Stimulated activated CD8-positive, alpha-beta memory T cell treated with anti-CD3 and anti-CD28 coated beads, Interleukin-7, amount 100 ng/mL, for 1 hour (primary cell): ENCODE data around the gene PMEL.
A peak's percentile ranks its signal among the peaks of the same experiment; 100 is the strongest.
"Not testable (repeated sequence)": the region's sequence is repeated elsewhere in the genome, so short reads cannot be mapped to it uniquely, and the experiment has no call there.

ENCODE experiments used
- DNase-seq, 2 donors: peaks; one replicate each; pipeline ENCODE4 v3.0.0-alpha.2; 2020; ENCODE audit warnings: low read depth in 2 of 2

PMEL gene

DNA sequence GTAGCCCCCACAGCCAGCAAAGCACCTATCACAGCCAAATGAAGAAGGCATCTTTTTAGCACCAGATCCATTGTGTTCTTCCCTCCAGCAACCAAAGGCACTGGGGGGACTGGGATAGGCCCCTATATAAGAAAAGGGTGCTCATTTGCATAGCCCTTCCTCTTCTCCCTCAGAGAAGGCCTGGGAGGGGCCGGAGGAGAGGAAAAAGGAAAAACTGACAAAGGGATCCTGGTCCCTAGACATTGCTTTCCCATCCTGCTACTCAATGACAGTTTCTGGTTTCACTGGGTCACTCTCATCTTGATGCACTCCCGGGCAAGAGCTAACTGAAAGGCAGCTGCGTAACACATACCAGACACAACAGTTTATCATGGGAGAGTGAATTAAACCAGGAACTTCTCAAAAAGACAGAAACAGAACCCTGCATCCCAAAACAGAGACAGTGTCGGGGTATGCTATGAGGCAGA, at the start of gene PMEL:
PMEL (minus strand) TSS at position 102 of the 467 bp plus-strand sequence; CDS start at position 71, 31 bp downstream.
- DNase-seq, result no peak

DNA sequence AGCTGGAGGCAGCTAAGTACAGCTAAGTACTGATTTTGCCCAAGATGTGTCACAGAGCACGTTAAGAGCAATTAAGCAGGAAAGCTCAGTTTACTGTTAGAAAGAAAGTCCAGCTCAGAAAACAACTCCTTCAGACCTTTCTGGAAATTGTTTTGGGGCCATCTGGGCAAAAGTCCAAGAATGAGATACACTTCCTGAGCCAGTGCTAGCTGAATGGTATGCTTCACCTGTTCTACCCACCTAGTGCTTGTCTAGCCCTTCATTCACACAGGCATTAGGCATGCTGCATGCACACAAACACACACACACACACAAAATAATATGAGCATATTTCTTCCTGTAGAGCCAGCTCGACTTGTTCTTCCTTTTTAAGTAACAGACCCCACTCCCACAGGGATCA, 48.4 kb upstream of the PMEL start:
- DNase-seq, result no peak

DNA sequence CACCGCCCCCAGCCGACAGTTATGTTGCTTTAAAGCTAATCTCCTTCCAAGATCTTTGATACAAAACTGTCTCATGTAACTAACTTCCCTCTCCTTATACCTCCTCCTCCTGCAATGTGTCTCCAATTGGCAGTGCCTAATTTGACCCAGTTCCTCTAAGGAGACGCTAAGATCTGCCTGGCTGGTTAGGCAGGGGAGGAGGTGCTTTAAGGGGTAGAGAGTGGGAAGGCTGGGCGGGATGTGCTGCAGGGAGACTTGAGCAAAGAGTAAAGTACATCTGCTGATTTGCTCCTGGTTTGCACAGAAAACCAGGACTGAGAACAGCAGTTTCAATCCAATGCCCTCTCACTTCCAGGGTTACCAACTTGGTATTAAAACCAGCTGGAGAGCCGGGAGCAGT, 47.6 kb upstream of the PMEL start:
- no peak for DNase-seq

DNA sequence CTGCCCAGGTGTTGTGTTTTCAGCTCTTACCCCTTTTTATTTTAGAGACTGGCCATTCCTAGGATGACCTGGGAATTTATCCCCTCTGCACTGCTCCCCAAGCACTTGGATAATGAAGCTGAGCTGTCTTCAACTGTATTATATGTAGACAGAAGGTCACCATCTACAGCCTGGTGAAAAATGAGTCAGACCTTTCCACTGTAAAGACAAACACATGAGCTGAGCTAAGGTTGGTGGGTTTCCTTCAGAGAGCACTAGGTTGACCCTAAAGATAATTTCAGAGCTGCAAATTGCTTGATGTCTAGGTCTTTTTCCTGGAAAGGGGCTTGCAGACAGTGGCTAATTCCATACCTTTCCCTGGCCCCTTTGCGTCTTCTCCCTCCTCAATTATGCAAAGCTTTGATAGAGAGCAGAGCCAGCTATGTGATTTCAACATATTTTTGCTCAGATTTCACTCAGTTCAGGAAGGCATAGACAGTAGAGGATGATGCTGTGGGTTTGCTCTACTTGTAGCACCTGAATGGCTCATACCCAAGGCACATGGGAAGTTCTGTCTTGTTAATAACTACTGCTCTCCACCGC, 45.8 kb upstream of the PMEL start:
- no peak for DNase-seq

GRCh38 chr12:56010111-56010570, 44.3 kb upstream of the PMEL start:
- DNase-seq, result no peak

GRCh38 chr12:56007564-56008559, 42.0 kb upstream of the PMEL start:
- DNase-seq, result peak; percentile 42 to 52

DNA sequence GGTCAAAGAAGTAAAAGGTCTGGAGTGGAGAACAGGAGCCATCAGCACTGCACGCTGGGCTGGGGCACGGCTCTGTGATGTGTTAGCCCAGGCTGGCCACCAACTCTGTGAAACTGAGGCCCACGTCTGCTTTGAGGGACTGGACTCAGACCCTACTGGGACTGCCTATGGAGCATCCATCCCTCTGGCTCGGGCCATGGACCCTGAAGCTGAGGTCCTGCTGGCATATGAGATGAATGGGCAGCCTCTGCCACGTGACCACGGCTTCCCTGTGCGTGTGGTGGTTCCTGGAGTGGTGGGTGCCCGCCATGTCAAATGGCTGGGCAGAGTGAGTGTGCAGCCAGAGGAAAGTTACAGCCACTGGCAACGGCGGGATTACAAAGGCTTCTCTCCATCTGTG, 38.4 kb upstream of the PMEL start:
- no peak for DNase-seq

- DNase-seq, result not testable (repeated sequence)
Measured at GRCh38 chr12:56003376-56003775, 37.5 kb upstream of the PMEL start.

DNA sequence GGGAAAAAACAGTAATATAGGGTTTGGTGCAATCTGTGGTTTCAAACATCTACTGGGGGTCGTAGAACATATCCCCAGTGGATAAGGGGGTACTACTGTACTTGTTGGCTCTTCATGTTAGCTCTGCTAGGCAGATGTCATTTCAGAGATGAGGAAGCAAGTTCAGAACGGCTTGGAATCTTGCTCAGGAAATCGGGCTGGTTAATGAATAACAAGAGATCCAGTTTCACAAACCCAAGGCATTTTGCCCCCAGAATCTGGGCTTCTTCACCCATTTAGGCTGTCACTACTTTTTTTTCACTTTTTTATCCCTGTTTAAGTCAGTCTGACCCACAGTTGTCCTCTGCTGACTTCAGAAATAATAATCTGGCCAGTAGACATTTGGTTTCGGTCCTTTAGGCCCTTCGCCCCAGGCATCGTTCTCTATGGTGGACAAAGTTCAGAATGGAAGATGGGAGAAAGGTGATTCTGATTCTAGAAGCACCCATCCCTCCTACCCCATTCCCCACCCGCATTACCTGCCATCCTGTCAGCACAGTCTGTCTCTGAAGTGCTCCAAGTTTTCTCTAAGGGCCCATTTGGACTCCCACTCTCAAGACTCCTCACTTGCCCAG, 35.8 kb upstream of the PMEL start:
- no peak for DNase-seq

DNA sequence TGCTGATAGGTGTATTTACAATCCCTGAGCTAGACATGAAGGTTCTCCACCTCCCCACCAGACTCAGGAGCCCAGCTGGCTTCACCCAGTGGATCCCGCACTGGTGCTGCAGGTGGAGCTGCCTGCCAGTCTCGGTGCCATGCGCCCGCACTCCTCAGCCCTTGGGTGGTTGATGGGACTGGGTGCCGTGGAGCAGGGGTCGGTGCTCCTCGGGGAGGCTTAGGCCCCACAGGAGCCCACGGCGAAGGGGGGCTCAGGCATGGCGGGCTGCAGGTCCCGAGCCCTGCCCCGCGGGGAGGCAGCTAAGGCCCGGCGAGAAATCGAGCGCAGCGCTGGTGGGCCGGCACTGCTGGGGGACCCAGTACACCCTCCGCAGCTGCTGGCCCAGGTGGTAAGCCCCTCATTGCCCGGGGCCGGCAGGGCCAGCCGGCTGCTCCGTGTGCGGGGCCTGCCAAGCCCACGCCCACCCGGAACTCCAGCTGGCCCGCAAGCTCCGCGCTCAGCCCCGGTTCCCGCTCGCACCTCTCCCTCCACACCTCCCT, 34.2 kb upstream of the PMEL start:
- not testable (repeated sequence) for DNase-seq

DNA sequence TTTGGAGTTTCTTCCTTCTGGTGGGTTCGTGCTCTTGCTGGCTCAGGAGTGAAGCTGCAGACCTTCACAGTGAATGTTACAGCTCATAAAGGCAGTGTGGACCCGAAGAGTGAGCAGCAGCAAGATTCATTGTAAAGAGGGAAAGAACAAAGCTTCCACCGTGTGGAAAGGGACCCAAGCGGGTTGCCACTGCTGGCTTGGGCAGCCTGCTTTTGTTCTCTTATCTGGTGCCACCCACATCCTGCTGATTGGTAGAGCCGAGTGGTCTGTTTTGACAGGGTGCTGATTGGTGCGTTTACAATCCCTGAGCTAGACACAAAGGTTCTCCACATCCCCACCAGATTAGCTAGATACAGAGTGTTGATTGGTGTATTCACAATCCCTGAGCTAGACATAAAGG, 33.7 kb upstream of the PMEL start:
- DNase-seq, result not testable (repeated sequence)

- no peak for DNase-seq
Measured at GRCh38 chr12:55997535-55997859, 31.7 kb upstream of the PMEL start.

GRCh38 chr12:55996715-55997534, 31.1 kb upstream of the PMEL start, which contains the start of gene SUOX:
Gene SUOX, plus strand, starts transcription at chr12:55997276. Its CDS starts 4,946 bp downstream, at chr12:56002222.
- no peak for DNase-seq

DNA sequence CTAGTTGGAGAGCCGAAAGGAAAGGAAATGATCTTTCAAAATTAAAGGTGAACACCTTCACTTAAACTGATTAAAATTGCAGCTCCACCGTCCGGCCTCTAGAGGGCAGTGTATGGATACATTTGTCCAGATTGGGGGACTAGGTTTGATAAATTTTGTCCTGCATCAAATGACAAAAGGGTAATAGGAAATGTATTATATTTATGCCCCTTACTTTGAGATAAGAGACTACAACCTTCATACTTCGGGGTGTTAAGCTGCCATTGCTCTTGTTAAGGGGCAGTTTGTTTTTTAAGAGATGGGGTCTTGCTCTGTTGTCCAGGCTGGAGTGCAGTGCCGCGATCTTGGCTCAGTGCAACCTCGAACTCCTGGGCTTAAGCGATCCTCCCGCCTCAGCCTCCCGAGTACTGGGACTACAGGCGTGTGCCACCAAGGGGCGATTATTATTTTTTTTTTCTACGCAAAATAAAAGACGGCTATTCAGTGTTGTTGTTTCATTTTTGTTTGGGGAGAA, 30.4 kb upstream of the PMEL start:
- peak in 1 of 2 donors; percentile 40 for DNase-seq

DNA sequence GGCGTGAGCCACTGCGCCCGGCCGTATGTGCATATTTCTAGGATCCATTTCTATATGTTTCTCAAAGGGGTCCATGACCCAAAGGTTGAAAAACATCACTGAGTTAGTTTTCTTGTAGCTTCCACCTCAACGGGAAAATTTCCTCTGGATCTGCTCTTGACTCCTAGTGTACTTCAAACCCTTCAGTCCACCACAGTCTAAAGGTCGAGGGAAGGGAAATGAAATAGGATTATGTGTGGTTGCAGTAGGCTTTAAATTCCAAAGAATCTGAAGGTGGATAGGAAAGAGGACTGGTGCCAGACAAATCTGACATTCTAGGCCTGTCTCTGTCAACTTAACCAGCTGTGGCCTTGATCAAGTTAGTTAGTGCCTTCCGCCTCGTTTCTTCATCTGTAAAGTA, 29.5 kb upstream of the PMEL start:
- DNase-seq, result no peak

DNA sequence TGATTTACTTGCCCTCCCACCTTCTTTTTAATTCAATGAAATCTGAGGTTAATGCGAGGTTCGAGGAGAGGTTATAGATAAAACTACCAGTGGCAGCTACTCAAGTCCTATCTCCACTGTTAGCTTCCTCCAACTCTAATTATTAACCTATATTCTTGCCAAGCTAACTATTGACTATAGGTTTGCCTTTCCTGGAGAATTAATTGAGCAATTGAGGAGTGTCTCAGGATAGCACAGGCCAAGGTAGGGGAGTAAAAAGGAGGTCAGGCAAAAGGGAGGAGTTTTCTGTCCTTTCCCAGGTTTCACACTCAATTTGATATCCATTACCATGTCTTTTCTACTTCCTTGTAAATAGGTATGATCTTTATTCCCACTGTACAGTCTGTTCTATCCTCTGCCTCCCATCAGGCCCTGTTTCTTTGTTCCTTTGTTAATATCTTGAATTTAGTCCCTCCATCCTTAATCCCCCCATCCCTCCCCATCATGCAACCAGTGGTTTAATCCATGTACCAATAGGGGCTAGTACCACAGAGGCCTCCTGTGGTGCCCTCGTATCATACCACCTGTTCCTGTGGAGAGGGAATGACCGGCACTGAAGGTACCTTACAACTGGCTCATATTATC, 27.5 kb upstream of the PMEL start:
- DNase-seq, result no peak

DNA sequence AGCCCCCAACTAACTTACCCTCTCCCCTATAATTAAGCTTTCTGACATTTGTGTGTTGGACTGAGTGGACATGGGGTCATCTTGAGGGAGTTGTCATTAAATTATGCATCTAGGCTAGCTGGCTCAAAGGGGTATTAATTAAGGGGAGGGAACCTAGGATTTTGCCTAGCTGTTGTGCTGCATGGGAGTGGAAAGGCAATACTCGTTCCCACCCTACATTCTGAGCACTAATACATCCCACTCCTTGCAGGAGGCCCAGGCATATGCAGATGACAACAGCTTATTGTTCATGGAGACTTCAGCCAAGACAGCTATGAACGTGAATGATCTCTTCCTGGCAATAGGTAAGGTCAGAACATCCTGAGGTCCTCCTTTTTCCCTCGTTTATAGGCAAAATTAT, 25.3 kb upstream of the PMEL start:
- DNase-seq, result no peak

DNA sequence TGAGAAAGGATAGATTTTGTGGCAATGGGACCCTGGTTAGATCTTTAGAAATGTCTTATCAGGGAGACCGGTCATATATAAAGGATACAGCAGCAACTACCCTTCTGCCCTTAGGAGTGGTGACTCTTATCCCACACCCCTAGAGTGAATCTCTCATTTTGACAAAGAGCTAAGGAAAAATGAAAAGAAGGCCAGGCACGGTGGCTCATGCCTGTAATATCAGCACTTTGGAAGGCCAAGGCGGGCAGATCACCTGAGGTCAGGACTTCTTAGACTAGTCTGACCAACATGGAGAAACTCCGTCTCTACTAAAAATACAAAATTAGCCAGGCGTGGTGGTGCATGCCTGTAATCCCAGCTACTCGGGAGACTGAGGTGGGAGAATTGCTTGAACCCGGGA, 20.1 kb upstream of the PMEL start:
- DNase-seq, result not testable (repeated sequence)

DNA sequence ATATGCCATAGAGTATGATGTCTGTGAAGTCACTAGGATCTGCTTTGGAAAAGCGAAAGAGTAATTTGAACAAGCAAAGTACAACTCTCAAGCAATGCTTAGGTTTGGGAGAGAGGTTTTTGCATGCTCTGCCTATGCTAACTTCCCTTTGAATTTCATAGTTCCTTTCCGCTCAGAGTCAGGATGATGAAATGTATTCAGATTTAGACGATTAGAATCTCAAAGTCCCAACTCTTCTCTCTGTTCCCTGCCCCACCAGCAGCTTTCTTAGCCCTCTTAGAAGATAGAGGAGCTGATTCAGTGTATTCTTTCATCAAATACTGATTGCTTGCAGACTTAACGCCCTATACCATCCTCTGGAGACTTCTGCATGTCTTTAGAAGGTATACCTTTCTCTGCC, 19.5 kb upstream of the PMEL start:
- DNase-seq, result no peak

DNA sequence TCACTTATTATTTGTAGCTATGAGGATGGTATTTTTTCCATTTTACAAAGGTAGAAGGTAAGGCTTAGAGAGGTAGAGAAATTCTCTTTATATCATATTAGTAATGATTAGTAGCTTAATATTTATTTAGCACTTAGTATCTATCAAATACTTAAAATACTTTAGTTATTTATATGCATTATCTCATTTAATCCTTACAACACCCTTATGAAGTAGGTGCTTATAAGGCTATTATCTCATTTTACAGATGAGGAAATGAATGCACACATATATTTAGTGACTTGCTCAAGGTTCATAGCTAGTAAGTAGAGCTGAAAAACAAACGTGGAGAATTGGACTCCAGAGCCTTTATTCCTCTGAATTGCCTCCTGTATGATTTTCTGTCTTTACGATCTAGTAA, 19.0 kb upstream of the PMEL start:
- no peak for DNase-seq
